ELF-1 (cell line): ENCODE data around the gene MVK.

Experiments
- DNase-seq: peaks from one replicate; pipeline ENCODE4 v3.0.0-alpha.2; 2016; ENCODE audit warnings: low read depth, low spot score

MVK gene

DNA sequence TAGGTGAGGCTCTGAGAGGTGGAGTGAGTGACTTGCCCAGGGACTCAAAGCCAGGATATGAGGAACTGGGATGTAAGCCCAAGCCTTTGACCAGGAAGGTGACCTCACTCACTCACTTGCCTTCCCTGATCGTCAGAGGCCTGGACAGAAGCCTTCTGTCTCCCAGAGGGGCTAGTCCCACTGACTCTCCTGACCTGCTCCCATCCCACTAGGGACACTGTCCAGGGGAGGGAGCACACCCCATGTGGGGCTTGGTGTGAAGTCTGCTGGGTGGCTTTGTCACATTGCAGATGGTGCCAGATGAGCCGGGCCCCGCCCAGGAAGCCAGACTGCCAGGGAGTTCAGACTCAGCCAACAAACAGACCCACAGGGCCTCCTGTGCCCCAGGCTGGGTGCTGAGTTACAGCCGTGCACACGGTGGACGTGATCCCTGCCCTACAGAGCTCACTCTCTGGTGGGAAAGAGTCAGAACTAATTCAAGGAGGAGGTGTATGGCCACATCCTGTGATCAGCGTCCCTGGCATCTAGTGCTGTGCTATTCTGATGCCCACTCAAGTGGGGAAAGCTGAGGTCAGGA is 28.6 kb upstream of the MVK start:
- DNase-seq: no peak

DNA sequence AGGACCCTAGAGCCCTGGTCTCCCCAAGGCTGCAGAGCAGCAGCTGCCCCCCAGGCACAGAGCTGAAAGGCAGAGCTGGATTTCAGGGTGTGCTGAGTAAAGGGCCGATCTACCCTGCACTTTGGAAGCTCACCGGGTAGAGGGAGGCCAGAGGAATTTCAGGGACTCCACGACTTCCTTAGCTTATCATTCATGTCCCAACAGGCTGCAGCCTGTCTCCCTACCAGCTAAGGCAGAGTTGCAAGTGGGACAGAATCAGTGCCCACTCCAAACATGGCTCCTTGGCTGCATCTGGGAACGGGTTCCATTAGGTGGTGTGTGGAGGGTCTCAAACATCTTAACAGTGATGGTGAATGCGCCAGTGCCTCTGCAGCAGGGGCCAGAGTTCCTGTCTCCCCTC is 27.8 kb upstream of the MVK start:
- DNase-seq: no peak

DNA sequence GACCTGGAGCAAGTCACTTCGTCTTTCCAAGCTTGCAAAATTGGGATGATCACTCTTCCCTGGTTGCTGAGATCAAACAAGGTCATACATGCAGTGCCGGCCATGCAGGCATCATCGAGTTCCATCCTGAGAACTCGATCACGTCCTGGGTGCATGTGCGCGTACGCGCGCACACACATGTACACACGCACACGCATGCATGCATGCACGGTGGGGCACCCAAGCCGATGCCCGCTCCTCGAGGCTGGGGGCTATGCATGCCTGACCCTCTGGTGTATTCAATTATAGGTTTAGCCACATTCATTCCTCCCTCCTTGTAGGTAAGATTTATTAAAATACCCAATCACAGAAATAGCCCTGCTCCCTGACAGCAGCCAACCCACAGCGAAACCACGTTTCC is 26.3 kb upstream of the MVK start:
- no peak for DNase-seq

DNA sequence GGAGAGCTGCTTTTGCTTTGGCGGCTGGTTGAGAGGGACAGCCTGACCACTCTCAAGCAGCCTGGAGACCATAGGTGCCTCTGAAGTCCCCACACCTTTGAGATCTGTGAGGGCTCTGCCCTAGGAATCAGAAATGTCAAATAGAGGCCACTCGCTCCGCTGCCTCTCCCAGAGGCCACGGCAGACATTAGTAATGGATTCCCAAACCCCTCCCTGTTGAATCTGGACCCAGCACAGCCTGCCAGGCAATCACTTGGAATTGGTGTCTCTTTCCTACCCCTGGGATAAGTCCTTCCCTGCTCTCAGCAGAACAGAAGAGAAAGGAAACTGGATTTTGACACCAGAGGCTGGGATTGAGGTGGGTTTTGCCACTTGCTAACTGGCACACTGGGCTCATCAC is 25.3 kb upstream of the MVK start:
- no peak for DNase-seq

DNA sequence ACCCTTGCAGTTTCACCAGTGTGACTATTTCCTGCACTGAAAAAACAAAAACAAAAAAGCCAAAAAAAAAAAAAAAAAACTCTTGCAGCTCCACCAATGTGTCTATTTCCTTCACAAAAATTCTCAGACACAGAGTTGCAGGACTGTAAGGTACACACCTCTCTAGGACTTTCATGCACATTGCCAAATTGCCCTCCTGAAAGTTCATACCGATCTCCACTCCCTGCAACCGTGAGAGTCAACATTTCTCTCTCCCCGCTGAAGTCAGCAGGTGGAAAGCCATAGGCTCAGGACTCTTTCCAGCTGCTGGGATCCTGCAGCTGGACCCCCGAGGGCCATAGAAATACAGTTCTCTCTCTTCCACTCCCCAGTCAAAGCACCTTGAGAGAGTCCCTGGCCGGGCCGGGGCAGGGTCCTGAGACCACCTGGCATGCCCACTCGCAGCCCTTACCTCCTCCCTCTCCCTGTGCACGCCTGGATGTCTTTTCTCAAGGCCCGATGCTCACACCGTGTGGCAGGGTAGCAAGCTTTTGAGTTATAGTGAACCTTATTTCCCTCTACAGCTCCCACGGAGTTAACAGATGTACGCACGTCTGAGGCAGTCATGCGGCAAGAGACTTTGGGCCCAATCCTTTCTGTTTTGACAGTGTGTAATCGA is 23.9 kb upstream of the MVK start:
- no peak for DNase-seq

DNA sequence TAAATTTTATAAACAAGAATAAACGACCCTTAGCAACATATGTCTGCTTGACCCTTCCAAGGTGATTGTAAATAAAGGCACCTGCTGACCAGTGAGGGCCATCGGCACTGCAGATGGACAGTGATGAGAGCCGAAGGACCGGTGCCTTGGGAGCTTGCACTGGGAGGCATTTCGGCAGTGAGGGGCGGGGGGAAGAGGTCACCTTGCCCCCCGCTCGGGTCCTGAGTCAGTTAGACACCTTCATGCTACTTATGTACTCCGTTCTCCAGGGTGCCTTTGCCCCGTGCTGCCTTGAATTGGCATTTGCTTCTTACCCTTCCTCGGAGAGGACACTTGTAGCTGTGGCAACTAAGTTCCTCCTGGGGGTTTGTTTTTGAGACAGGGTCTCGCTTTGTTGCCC is 23.3 kb upstream of the MVK start:
- no peak for DNase-seq

DNA sequence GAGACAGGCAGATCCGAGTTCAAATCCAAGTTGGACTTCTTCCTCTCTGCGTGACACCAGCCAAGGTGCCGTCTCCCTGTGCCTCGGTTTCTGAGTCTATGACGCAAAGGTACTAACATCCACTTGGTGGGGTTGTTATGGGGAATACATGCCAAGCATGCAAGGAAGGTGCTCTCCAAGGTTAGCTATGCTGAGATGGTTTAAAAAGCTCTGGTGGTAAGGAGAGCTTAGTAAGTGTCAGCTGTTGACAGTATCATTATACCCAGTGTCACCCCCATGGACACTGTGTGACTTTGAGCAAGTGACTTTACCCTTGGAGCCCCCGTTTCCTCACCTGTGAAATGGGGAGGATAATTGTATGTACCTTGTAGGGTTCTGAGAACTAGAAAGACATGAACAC is 22.5 kb upstream of the MVK start:
- no peak for DNase-seq

DNA sequence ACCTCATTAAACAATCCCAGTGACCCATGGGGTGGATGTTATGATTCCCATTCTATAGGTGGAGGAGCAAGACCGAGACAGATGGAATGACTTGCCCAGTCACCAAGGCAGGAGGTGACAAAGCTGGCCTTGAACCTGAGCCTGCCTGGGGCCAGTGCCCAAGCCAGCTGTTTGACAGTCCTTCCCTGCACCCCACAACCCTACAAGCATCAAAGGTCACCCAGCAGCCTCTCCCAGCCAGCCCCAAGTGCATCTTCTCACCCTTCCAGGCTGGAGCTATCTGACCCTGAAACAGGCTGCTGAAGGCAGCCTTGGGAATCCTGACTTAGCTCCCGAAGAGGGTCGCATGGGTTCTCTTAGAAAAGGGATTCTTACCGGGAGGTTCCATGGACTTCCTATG is 20.6 kb upstream of the MVK start:
- DNase-seq: no peak

DNA sequence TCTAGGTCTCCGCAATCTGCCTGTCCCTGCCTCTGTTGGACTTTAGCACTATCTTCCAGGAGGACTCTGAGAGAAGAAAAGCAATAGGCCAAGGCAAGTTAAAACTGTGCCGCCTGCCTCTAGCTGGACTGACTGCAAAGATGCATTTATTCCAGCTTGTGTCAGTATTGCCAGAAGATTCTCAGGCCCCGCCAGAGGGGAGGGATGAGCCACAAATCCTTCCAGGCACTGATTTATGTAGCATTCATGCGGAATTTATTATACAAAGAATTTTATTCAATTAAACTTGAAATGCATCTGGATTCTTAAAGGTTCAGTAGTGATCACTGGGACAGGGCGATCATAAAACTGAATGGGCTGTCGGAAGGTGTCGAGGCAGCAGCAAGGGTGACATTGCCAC is 20.1 kb upstream of the MVK start:
- no peak for DNase-seq

DNA sequence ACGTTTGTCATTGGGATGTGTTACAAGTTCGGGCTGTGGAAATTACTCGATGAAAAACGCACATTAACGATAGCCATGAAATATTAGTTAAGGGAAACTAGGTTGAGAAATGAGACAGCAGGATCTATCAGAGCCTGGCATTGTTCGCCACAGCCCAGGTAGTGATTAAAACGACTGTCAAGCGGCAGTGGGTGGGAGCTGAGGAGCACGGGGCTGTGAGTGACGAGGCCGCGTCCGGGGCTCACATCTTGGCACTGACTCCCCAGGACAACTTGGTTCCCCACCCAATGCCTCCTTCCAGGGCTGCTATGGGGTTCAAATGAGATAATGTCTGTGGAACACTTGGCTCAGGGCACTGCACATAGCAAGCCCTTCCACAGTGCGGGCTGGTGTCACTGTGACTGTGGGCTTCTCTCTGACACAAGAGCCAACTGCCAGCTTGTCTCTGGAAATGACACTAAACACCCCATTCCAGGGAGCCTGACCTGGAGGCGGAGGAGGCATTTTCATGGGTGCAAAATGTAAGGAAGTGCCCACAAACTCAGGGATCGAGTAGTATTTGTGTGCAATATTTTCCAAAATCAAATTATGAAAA is 19.6 kb upstream of the MVK start:
- no peak for DNase-seq

DNA sequence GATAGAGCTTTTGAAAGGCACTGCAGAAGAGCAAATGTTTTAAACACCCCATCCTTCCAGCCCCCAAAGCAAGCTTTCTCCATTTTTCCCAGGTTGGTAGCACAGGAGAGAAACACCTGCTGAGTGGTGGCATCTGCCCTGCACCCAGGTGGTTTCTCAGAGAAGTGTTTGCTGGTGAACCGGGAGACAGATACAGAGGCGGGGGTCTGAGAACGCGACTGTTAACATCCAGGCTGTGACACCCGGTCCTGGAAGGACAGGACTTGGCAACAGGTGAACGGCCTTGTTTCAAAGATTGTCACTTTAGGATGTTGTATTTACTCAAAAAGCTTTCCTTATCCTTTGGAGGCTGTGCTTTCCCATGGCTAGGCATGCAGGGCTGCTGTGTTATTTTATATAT is 18.8 kb upstream of the MVK start:
- no peak for DNase-seq

DNA sequence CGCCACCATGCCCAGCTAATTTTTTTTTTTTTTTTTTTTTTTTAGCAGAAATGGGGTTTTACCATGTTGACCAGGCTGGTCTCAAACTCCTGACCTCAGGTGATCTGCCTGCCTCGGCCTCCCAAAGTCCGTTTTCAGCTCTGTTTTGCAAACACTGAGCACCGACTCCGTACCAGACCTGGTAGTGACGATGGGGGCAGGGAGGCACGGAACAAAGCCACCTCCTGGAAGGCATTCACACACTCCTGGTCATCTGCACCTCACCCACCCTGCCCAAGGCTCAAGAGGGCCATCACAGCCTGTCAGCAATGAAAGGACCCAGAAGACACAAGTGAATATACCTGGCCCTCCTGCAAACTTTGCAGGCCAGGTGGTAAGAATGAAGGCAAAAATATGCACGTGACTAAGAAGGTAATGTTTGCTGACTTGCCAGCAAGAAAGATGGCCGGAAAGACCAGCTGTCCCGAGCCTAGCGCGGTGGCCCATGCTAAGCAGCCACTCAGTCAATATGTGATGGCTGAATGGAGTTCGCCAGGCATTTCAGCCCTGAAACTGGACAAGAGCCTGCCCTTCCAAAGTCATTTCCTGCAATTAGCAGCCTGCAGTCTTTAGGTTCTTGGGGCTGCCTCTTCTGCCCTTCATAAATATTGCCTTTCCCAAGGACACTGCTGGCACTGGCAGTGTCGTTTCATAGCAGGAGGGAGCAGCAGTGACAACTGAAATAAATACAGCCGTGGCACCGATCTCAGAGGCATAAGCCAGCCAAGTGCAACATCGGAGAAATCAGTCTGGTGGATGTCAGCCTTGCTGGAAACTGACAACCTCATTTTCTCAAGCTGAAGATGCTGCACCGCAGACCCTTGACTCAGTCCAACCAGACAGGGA is 17.9 kb upstream of the MVK start:
- DNase-seq: no peak

DNA sequence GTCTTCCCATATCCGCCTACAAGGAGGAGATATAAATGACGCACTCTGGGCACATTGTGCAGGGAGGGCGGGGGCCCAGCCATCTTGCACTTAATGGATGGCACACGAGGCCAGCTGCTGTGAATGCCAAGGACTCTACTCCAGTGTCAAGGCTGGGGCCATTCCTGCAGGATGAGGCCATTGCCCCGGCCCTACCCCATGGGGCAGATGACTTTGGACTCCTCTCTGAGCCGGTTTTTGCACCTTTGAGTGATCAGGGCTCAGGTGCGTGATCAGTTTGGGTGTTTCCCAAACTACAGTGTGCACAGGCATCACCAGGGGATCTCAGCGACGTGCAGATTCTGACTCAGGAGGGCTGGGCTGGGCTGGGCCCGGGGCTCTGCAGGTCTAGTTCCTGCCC is 16.4 kb upstream of the MVK start:
- no peak for DNase-seq

DNA sequence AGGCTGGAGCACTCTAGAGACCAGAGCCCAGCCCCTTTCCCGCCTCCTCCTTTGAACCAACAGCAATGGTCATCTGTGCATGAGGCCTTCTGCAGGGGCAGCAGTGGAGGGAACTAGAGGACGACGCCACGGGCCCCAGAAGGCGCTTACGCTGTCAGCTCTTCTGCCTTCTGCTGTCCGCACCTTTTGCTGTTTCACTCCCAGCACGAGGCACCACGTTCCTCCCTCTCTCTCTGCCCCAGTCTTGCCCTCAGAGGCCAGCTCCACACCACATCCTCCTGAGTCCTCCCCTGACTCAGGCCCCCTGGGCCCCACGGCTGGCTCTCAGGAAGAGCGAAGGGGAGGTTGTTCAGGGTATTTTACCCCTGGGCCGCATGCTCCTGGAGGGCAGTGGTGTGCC is 15.8 kb upstream of the MVK start:
- no peak for DNase-seq

DNA sequence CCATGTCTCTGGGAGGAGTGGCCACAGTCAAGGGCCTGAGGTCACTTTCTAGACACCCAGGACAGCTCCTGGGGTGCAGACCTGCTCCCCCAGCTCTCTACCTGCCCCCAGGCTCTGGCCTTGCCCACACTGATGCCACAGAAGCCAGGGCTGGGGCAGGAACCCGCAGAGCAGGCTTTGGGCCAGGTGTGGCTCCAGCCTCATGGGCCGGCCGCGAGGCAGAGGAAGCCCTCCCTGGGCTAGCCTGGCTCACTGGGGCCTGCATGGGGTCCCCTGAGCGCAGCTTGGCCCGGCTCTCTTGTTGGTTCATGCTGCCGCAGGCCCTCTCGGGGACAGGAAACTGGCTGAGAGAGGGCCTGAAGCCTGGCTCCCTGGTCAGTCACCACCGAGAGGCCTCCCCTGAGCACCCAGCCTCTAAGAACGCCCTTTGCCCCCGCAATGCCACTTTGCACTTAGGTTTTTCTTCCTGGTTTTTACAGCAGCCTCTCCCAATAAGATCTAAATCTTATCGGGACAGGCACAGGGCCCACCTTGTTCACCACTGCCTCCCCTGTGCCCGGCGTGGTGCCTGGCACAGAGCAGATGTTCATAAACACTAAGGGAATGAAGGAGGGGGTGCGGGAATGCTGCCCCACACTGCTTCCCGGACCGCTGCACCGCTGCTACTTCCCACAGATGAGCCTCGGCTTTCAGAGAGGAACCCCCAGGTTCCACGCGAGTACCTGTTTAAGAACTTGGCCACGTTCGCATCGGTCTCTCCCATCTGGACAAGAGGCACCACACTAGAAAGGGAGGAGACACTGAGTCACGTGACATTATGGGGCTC is 15.0 kb upstream of the MVK start:
- DNase-seq: no peak

DNA sequence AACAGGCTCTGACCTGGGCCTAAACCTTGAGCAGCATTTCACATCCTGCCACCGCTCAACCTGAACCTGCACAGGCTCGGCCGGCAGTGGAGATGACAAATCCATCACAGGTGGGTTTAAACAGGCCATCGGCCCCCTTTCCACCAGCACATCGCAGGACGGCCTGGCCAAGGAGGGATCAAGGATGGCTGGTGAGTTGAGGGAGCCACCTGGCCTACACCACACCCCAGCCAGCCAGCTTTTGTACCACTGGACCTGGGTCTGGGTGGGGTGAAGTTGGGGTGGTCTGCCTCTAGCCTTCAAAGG is 14.4 kb upstream of the MVK start:
- DNase-seq: no peak

DNA sequence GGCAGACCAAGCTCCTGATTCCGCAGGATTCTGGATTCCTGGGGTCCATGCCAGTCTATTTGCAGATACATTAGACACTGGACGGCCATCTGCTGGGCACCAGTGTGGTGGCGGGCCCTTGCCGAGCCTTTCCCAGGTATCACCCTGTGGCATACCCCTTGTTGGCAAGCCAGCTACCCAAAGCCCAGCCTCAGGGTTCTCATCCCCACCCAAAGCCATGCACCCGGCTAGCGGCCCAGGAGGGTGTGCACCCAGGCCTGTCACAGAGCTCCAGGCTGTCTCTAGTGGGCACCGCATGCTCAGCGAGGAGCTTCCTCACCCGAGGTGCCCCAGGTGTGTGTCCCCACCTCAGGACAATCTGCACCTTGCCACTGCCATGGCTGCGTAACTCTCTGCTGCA is 14.0 kb upstream of the MVK start:
- DNase-seq: no peak

DNA sequence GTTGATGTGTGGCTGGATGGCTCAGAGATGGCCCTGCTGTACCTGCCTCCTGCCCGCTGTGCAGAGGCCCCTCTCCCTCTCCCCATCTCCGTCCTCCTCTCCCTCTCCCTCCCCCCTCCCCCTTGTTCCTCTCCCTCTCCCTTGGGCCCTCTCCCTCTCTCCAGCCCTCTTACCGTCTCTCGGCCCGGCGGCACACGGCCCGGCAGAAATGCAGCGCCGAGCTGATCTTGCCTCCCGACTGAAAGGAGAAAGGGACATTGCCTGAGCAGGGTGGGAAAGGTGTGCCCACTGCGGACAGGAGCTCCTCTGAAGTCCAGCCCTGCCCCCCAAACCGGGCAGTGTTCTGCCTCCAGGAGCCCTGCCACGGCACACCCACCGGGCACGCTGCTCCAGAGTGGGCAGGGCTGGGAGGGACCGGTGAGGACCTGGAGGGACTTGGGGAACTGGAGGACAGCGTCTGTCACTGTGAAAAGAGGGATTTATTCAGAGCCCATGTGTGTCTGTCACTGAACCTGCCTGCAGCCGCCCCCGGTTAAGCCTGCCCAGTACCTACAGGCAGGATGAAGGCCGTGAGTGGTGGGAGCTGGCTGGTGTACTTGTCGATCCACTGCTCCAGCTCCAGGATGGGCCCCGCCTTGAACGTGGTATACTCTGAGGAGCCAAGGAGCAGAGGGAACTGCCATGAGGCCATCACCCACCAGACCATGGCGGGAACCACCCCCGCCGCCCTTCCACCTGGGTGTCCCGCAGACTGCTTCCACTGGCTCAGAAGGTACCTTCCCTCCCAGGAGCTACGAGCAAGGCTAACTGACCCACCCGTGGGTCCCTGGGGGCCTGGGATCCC is 12.5 kb upstream of the MVK start:
- no peak for DNase-seq

DNA sequence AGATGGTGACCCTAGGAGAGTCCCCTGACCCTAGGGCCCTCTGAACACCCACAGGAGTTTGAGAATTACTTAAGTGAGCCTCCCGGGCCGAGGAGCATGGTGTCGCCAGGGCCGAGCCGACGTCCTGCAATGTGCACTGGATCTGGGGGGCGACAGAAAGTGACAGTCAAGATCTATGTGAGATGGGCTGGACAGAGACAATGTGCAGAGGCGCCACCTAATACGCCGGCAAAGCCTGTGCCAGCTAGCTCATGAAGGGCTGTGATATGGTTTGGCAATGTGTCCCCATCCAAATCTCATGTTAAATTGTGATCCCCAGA is 11.9 kb upstream of the MVK start:
- no peak for DNase-seq

DNA sequence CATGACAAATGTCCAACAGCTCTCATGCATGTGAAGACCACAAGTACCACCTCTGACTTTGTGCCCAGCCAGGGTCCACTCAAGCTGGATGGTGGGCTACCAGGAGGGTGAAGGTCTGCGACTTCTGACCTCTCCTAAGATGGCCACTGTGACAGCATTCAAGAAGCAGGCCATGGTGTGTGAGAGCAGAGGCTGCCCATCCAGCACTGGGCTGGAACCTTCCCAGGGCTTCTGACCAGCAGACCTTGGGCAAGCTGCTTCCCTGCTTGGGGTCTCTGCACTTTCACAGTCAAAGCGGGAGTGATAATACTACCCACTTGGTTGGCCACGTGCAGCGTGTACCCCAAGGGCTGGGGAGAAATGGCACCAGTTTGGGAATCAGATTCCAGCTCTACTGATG is 10.7 kb upstream of the MVK start:
- DNase-seq: no peak
